Retina (tissue), 1 donor: ENCODE measurements around the gene OPCML.

Experiments used
- DNase-seq: peaks from one replicate; pipeline ENCODE4 v3.0.0-alpha.2; 2016

Gene OPCML

DNA sequence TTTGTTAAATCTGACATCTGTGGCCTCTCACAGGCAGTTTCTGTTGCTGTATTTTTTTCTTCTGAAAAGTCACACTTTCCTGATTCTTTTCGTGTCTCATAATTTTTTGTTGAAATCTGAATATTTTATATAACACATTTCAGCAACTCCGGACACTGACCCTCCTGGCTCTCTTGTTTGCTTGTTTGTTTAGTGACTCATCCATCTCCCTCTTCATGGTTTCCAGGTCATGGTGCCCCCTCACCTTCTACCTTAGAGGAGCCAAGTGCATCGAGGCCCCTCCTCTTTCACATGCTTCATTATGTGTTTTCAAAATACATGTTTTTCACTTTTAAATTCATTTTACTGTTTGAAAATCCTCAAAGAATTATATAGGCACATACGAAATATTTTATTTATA is 562.4 kb downstream of the OPCML start:
- DNase-seq, result no peak

DNA sequence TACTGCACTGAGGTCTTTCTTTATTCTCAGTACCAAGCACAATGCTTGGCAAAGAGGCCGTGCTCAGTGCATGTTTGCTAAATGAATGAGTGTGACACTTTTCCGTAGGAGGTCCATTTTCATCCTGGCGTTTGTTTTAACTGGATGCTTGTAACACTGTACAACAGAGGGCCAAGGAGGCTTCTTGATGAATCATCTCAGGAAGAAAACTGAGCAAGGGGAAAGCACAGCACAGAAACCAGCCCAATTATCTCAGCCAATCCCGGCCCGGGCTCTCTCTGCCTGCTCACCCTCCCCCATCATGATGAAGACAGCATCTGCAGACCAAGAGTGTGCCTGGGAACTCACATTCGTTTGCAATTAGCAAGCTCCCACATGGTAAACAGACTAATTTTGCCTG is 570.3 kb downstream of the OPCML start:
- peak; percentile 78 for DNase-seq

DNA sequence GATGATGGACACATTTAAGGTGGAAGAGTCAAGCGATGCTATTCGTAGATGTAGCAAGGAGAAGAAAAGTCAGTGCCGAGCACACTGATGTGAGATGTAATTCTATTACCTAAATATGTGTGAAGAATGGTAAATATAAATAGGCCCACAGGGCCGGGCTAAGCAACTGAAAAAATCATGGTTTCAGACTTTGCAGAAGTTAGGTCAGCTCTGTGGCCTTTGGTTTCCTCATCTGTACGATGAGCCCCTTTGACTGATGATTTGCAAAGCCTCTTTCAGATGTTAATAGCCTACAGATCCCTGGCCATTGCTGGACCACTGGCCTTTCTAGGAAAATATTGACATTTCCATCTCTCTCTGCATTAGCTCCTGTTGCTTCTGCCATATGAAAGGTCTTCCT is 570.8 kb downstream of the OPCML start:
- no peak for DNase-seq

DNA sequence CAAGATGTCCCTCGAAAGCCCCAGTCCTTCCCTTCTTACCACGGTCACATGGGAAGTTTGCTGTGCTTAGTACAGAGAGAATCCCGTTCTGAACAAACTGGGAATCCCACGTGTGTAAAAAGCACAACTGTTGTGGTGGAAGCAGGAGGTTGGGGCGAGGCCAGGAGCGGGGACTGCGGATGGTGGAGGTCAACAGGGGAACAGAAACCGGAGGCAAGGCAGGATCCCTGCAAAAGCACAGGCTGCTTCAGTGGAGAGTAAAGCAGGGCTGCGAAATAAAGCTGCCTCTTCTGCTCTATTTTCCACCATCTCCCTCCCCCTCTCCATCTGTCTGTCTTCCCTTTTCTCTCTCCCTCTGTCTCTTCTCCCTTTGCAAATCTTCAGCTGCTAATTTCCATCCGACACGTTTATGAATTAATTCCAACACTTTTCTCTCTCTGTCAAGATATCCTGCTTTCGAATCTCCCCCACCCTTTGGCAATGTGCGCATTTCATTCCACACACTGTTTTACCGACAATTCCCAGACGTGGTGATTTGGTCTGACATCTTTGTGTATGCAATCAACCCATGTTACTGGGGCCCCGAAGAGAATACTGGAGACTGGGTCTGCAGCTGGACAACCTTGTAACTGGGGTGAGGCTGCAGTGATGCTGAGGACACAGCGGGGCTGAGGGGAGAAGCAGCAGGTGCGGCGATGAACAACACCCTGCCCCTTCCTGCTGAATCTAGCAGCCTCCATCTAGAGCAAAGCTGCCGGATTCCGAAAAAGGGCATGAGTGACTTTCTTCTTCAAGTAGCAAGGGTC is 571.8 kb downstream of the OPCML start:
- DNase-seq, result peak; percentile 32

DNA sequence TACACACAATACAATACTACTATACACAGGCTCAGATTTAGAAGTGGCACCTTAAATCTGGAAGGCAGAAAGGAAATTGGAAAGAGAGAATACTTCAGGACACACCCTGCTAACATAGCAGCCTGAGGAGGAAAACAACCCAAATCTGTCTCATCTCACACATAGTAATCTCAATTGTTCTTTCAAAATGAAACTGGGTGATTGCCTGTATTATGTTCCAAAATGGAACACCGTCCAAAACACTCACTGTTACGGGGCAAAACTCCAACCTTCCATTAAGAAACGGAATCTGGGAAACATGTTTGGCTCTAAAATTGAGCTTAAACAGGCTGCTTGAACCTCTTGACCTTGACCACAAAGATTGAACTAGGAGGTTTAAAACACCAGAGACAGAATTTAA is 572.6 kb downstream of the OPCML start:
- DNase-seq, result no peak

DNA sequence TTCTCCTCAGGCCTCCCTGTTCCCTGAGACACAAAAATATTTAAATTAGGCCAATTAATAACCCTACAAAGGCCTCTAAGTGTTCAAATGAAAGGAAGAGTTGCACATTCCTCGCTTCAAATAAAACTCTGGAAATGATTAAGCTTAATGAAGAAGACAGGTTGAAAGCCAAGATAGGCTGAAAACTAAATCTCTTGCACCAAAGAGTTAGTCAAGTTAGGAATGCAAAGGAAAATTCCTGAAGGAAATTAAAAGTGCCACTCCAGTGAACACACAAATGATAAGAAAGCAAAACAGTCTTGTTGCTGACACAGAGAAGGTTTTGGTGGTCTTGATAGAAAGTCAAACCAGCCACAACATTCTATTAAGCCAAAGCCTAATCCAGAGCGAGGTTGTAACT is 574.4 kb downstream of the OPCML start:
- no peak for DNase-seq

DNA sequence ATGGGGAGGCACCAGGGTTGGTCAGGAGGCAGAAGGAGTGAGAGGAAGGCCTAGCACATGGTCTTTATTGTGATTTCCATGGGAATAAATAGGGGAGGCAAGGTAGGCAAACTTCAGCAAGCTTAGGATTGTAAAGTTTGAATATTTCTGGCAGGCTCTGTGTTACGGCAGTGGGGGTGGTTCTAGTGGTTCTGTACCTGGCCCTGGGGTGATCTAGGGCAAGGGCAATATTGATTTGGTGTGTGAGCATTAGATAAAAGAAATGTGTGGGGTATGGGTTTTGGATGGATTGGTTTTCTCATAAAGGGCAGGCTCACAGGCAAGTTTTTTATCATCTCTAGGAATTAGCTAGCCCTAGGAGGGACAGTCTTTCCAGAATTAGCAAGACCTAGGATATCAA is 584.0 kb downstream of the OPCML start:
- no peak for DNase-seq

DNA sequence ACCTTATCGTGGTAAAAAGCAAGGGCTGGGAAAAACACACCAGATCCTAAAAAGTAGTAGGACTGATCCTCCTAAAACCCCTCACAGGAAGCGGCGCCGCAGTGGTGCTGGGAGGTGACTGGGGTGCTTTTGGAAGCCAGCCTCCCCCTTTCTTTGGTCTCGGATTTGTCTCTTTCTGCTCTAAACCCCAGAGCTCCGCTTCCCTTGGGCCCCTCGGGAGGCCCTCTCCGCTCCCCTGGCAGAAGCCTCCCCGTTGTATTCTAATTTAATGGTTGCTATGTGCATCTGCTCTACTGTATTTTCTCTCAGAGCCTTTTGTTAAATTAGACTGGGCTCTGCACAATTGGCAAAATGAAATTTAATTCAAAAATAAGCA is 587.7 kb downstream of the OPCML start:
- DNase-seq, result no peak

DNA sequence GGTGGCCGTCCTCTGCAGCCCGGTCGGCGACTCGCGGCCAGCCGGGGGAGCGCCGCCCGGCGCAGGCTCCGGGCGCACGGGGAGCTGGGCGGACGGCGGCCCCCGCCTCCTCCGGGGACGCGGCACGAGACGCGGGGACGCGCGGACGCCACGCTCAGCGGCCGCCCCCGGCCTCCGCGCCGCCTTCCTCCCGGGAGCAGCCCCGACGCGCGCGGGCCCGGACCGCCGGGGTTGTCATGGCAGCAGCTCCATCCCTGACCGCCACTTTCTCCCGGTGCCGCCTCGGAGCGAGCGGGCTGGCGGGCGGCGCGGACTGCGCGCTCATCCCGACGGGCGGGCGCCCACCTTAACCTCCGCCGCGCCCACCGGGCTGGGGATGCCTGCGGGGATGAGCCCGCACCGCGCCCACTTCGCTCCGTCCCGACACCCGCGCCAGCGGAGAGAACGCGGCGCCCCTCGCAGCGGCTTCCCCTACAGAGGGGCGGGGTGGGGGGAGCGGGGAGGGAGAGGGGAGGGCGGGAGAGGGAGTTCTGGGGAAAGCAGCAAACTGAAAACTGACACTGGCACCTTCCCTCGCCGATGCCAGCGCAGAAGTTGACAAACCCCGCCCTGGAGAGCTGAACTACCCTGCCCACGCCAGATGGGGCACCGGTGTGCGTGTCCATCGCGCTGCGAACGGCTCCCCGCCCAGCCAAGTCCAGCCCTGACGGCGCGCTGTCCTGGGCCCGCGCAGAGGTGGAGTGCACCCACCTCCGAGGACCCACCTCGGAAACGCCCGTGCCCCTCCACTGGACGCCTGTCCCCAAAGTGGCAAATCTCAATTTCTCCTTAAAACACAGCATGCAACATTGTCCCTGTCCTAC is 588.4 kb downstream of the OPCML start:
- DNase-seq, result peak; percentile 75

DNA sequence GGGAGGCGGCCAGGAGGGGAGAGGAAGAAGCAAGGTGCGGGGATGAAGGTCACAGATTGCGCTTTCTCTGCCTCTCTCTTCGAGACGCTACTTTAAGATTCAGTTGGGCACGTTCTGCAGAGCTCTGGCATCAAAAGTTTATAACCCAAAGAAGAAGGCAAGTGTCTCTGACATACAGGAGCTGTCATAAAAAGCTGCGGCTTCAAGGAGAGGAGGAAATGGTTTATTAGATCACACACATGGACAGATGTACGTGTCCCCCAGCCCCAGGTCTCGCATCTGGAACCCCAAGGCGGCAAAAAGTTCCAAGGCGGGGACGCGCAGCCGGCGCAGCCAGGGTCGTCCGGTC is 589.0 kb downstream of the OPCML start:
- peak; percentile 74 for DNase-seq

DNA sequence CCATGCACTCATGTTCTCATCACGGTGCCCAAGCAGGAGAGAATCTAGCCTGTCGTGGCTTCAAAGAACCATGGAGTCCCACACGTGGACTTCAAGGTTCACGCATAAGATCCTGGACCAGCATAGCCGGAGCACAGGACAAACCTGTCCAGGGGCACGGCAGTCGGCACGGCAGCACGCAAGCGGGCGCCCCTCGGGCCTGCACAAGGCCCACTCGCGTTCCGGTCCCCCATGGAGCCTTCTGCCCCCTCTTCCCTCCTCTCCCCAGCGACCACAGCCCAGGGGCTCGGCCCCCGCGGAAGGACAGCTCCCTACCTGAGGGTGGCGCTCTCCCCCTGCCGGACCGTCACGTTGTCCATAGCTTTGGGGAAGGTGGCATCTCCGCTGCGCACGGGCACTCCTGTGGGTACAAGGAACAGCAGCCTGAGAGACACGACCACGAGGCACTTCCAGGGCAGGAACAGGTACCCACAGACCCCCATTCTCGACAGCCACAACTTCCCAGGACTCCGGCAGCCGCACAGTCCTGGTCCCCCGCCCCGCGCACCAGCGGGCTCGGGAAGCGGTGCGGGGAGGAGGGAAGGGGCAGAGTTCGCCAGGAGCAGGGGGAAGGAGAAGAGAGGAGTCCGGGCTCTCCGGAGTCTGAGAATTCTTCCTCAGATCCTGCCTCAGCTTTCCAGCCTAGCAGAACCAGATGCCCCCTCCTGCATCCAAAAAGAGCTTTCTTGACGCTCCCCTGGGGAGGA is 589.5 kb downstream of the OPCML start:
- DNase-seq, result peak; percentile 85

DNA sequence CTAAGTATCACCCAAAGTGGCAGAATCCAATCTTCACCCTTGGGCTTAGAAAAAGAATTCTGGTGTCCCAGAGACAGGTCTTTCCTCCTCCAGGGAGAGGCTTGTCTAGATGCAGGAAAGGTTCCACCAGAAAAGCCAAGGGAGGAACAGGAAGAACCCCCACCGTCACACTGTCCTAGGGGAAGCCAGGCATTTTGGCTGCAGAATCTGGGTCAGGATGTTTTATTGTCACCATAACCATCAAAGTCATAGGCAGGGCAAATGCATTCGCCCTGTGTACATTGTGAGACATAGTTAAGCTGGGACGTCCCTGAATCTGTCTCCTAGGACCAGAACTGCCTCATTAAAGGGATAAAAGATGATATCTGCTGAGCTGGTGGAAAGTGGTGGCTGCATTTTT is 590.5 kb downstream of the OPCML start:
- no peak for DNase-seq

DNA sequence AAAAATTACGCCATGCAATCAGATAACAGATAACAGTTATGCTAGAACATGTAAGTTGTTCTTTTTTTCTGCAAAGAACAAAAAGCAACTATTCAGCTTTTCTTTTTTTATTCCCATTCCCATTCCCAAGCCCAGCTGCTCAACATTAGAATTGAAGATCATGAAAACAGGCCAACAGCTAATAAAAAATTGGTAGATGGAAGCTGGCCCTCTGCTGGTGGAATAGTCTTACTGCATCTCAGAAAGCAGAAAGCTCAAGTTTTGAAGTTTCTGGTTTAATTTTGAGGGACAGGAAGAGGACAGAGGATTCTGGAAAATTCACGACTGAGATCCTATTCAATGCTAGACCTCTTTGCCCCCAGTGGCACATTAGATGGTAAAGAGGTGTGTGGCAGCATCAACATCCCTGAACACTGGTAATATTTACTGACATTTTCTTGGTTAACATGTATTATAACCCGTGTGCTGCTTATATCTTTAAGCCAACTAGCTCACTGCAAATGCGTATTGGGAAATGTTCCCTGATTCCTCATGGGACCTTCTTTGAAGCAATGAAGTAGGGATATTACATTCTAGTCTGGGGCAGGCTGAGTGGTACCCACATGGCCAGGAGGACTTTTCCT is 591.2 kb downstream of the OPCML start:
- peak; percentile 70 for DNase-seq

DNA sequence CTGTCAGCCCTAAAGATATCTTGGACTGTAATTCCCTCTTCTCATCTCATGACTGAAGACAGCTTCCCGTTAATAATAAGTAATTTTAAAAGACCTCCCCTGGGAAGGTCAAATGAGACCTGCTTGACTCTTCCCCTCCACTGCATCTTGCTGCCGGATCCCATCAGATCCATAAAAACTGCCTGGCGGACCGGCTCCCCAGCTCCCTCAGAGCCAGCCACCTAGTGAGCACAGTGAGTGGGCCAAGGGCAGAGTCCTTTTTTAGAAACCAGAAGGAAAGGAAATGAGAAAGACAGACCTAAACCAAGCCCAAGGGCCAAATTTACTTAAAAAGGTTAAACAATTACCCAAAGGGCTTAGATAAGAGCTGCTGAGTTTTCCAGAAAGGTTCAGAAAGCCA is 595.3 kb downstream of the OPCML start:
- peak; percentile 40 for DNase-seq

DNA sequence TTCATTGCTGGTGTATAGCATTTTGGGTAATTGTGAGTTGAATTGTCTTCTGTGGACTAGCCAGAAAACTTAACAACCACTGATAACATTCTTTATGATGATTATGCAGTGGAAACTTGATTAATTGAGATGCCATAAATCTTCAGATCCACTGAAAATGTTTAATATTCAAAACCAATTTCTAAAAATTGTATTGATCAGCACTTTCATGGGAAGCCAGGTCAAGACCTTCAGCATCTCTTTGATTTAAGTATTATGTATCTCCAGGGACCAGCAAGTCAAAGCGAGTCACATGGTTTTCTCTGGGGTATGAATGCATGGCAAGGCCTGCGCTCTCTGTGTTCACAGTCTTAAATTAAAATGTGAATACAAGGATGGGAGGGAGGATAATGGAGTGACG is 596.9 kb downstream of the OPCML start:
- DNase-seq, result no peak

DNA sequence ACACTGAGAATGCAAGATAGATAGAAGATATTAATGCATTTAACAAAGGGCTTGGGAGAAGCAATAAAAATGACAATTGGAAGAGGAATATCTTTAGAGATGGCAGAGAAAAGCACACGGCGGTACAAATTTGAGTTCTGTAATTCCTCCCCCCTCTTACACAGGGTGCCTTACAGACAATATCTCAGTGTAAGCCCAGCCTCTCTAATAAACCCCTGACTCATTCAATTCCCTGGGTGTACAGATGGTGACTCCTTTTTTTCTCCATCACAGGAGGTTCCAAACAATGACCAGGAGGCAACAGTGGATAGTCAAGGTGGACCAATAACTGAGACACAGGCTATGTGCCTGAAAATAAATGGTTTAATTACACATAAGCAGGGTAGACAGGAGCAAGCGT is 598.6 kb downstream of the OPCML start:
- no peak for DNase-seq

DNA sequence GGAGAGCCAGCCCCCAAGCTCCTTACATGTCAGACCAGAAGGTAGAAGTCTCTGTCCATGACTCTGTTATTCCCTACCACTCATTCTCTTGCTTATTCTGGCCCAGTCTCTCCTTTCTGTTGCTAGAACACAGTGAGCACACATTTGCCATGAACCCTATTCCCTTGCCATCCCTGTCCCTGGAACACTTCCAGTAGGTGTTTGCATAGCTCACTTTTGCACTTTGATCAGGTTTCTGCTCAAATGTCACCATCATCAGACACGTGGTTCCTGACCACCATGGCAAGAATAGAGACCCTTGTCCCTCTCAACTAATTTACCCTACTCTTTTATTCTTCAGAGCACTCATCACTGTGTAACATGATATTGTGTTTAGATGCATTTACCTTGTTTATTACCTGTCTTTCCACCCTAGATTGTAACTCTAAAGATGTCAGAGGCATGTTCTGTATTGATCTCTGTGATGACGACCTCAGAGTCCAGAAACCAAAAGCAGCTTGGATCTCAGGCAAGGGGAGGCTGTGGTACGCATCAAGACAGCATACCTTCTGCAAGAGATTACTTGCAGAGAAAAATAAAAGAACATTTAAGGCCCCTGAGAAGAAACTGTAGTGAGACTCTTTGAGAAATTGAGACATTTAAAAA is 606.4 kb downstream of the OPCML start:
- no peak for DNase-seq

DNA sequence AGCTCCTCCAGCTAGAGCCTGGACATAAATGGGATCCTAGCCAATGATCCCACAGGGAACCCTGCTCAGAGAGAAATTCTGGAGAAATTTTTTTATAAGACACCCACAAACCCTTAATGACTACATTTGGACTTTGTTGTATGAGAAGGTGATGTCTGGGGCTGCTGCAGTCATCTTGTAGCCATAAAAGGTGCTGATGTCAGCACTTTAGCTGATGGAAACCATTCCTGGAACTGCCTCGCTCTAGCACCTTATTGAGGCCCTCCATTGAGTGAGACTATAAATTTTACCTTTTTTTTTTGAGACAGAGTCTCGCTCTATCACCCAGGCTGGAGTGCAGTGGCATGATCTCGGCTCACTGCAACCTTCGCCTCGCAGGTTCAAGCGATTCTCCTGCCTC is 610.7 kb downstream of the OPCML start:
- DNase-seq, result no peak

DNA sequence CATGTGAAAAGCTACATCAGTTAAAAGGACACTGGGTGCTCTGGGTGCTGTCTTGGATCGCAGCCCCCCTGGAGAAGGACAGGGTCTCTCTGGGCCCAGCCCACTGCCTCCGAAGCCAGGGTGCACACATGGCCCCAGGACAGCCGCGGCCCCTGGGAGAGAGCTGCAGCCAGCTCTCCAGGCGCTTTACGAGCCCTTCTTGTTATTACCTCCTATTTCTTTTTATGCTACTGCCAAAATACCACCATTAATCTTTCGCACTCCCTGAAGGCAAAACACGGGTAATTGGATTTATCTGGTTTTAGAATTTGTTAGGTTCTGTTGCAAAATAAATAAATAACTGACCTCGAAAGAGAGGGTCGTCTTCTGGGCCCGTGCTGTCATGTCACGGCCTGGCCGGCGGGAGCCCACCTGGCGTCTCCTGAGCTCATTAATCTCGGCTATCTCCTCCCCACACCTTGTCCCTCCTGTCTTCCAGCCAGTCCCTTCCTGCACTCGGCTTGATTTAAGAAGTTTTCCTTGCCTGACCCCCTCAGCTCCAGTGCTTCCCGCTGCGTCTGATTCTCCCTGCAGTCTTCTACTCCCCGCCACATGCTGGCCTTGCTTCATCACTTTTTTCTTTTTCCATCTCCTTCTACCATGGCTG is 611.7 kb downstream of the OPCML start:
- no peak for DNase-seq

DNA sequence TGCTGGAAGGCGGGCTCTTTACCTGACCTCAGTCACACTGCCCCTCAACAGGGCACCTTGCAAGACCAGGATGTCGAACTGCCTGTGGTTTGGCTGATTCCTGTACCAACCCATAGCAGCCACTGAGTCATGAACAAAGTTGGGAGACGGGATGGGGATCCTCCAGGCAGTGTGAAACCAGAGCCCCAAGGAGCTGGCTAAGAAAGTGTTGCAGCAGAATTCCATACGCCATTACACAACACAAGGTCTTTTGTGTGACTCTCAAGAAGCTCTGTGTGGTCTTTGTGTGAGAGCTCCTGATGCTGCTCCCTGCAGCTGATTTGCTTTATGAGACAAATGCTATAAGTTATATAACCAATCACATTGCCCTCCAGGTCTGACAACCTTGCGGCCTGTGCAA is 617.7 kb downstream of the OPCML start:
- DNase-seq, result no peak

DNA sequence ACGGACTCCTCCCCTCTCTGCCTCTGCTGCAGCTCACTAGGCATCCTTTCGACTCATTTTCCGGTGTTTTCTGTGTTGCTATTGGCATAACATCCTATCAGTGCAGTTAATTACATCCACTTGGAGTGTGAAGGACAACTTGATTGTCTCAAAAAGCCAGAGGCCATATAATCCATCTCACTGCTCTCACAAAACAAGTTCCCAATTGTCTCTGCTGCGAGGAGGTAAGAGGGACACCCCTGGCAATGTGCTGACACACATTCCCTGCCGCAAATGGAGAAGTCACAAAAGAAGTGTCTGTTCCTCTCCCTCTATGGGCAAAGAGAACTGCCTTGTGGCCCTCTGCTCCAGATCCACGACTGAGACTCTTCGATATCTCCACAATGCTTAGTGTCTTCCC is 618.4 kb downstream of the OPCML start:
- no peak for DNase-seq

DNA sequence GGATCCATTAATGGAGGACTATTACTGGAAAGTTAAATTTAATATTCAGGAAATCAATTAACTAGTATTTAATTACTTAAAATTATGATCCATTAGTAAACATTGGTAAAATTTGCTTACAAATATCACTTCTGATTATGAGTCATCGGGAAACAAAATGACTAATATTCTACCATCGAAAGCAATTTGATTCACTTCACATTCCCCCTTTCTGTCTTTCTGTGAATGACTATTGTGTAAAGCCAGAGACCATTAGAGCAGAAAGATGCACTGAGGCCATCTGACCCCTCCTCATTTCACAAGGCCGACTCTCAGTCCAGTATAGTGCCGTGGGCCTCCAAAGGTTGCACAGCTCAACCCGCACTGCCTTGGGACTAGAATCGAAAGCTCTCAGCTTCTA is 619.0 kb downstream of the OPCML start:
- no peak for DNase-seq
